Thyroid gland (tissue), 4 donors: ENCODE results near the gene SLC25A36.

Experiments used
- CTCF ChIP-seq, 6 experiments: fragments of 200-600 bp in 3 of 6; fragments of 450-650 bp in 3 of 6; sonication (generic) in 3 of 6; IDR thresholded peaks; one replicate each; pipeline ENCODE4 v1.5.1; 2016 to 2019; ENCODE audit warnings: antibody characterized with exemption in 6 of 6, mild to moderate bottlenecking in 2 of 6, inconsistent platforms in 1 of 6, moderate library complexity in 1 of 6
- POLR2A ChIP-seq, 2 donors: fragments of 450-650 bp; IDR thresholded peaks; one replicate each; pipeline ENCODE4 v1.6.1; 2017; ENCODE audit warnings: antibody characterized with exemption in 2 of 2, mild to moderate bottlenecking in 2 of 2, moderate library complexity in 1 of 2

- TF ChIP-seq CTCF (IDR thresholded peaks at IDR 0.05) (no peak), POLR2A (IDR thresholded peaks at IDR 0.05) (no peak)
These were observed 54.2 kb downstream of the SLC25A36 start for GRCh38 chr3:140995881-140996280.
